Adrenal gland (tissue), 5 donors: Measurements from ENCODE around the gene G0S2.

Experiments
- CTCF ChIP-seq, 6 experiments: fragments of 450-650 bp in 4 of 6; fragments of 200-600 bp in 2 of 6; sonication (generic) in 1 of 6; IDR thresholded peaks; 1 replicate in 5 of 6; 2 replicates in 1 of 6; pipeline versions ENCODE4 v1.5.1 to v1.8.0; 2016 to 2021; ENCODE audit warnings: antibody characterized with exemption in 6 of 6, mild to moderate bottlenecking in 2 of 6, moderate library complexity in 1 of 6
- POLR2A ChIP-seq, 2 donors: fragments of 450-650 bp; IDR thresholded peaks; one replicate each; pipeline ENCODE4 v1.6.1; 2017; ENCODE audit warnings: antibody characterized with exemption in 2 of 2, mild to moderate bottlenecking in 2 of 2, moderate library complexity in 1 of 2
- donor health status: DM: no; HTN: no; CAD: no.

GRCh38 chr1:209674957-209675564, at the start of gene G0S2:
- TF ChIP-seq CTCF (IDR thresholded peaks at IDR 0.05): no peak
- peak; percentile 99 for TF ChIP-seq POLR2A (IDR thresholded peaks at IDR 0.05)
